GM21423 (cell line): ENCODE measurements around the gene ITIH1.

ENCODE experiments used
- ATAC-seq: cut with Tn5 transposase; IDR thresholded peaks from one replicate; pipeline ENCODE4 v1.9.1; 2021; ENCODE audit warnings: mild to moderate bottlenecking, moderate library complexity; ENCODE audit not compliant: unreplicated experiment

ITIH1 gene

DNA sequence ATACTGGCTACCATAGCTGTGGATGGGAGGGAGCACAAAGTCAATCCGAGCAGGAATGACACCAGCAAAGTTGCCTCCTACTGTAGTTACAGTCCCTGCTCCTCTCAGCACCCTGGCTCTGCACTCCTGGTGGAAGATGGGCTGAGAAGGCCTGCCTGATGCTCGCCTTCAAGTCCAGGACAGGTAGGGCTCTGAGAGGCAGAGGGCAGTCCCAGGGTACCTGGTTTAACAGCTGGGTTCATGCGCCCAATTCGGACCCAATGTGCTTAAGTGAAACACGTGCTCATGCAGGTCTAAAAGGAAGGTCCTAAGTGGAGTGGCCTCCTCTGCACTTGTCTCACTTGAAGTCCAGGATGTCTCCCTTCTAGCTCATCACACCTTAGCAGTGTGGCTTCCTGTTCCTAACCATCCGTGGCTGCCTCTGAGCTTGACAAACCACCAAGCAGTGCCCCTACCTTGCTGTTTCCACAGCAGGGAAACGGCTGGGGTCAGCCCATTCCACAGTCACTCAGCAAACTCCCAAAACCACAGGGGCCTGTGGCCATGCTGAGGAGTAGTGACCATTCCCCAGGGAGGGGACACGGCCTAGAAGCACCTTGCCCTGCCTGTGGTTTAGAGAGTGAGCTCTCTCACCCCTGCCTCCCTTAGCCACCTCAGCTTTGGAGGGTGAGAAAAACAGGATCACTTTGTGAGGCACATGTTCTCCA is 61.3 kb downstream of the ITIH1 start:
- no peak for ATAC-seq

DNA sequence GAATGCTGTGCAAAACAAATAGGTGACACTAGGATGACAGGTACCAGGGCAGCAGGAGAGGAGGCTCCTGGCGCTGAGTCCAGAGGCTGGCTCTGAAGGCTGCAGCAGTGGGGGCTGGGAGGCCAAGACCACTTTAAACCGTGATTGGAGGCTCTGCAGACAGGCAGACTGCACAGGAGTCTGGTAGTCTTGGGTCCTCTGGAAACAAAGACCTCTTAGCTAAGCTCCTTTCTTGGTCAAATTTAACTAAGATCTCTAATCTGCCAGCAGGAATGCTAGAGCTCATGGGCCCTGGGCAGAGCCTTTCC is 61.8 kb downstream of the ITIH1 start:
- no peak for ATAC-seq

DNA sequence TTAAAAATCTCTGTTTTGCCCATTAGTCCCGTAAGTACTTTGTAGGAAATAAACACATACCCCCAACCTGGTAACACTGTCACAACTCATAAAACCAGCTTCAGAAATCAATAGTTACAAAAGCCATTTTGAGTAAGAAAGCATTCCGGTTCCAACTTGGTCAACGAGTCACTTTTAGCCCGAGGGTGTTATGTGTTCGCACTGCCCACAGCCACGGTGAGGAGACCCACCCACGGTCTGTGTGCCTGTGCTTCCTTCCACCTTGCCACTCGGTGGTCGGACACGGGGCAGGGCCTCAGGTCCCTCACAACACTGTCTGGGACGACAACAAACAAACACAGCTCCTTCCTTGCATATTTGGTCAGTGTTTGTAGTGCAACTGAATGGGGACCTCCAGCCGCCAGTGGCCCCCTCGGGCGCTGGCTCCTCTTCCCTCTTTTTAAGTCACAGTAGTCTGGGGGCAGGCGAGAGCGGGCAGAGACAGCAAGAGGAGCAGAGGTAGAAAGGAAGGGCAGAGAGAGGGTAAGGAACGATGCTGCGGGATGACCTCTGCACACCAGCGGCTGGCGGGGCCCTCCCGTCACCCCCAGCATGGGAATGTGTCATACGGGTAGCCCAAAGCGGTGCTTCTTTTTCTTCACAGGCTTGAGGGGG is 62.6 kb downstream of the ITIH1 start:
- no peak for ATAC-seq

DNA sequence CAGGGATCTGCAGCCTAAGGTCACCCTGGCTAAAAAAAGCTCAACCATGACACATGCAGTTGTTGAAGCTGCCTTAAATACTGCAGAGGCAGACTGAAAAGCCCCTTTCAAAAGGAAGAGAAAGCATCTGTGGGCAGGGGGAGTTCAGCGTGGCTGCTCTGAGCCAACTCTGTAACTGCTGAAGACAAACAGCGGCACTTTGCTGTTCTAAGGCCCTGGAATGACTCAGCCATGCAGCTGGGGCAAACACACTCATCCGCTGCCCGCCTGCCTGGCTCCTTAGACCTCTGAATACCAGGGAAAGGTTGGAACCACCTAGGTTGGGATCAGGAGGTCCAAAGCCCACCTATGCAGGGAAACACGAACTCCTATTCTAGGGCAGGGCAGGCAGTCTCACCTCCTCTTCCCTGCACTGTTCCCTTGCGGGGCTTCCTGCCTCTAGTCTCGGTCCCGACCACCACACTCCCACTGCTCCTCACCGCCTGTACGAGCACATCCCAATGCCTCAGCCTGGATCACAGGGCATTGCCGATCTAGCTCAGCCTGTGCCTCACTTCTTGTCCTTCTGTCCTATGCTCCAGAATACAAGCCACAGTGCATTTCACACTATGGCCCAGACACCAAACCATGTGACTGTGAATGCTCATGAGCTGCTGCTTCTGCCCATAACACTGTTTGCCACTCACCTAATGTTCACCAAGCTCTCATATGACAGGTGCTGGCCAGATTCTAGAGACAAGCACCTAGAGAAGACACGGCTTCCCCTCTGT is 64.0 kb downstream of the ITIH1 start:
- no peak for ATAC-seq
